ENCODE data around the gene NFATC2. TPM values are rescaled to one million over a fixed set of nuclear protein-coding genes. Genes with fewer than 3 reads are reported as not detected.

Gene NFATC2
- total and polyA plus RNA-seq, 2 of the 4 experiments (the other 2 are of a cell fraction), result 0.18 to 0.38 TPM

DNA sequence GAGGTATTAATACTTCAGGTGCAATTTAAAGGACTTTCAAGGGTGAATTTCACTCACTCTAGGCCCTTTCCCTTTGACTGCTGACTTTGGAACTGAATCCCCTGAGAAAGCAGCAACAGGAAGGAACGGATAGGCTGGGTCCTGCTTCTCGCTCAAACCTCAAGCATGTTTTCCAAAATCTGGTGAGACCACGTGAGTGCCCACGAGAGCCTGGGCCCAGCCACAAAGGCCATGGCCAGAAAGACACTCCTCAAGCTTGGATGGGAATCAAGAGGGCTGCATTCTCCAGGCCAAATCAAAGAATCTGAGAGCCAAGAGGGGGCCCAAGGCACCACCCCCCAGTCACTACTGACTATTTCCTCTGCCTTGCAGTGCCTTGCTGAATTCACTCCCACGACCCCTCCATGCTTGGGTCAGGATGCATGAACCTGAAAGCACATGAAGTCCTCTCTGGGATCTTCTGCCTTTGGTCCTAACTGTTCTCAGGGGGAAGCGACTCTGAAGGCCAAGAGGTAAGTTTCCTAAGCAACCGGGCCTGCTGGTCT lies 146.1 kb downstream of the NFATC2 start:
- POLR2A ChIA-PET (ENCODE audit: unreplicated experiment), result no interaction called here
- no peaks in the 10 kb centered on the region; the same call in 1 of the 2 replicates for H3K36me3 ChIP-seq (ENCODE audit: control insufficient read depth, insufficient read depth, low read length)

More for the DNA sequence above, 146.1 kb downstream of the NFATC2 start:
- no peak overlapping the region for H4K8ac ChIP-seq (ENCODE audit: low read depth in 2 of 2, low read length in 2 of 2)
- no peak overlapping the region for H3K56ac ChIP-seq (ENCODE audit: extremely low read depth, insufficient read depth, low read length)
- no peaks in the 10 kb centered on the region; the same call in 1 of the 2 replicates for H3K9me1 ChIP-seq (ENCODE audit: insufficient read depth, low read length)
- no peak for DNase-seq
- ATAC-seq (ENCODE audit: low read depth), result no peak
- in situ Hi-C loops (cut with MboI; ENCODE audit: low sequenced_read_pairs), result no loop called here
- no peaks in the 10 kb centered on the region; a peak in 1 of 4 replicates for H3K79me1 ChIP-seq (ENCODE audit: low read depth in 1 of 2, low read length in 2 of 2)
- no peak overlapping the region for H2BK20ac ChIP-seq (ENCODE audit: low read depth, low read length)
- H3K4me1 ChIP-seq (ENCODE audit: control insufficient read depth, insufficient read depth, low read length), result no peaks in the 10 kb centered on the region
- H3K27ac ChIP-seq (ENCODE audit: insufficient read depth, low read length), result no peak overlapping the region
- no peak overlapping the region for H2AFZ ChIP-seq (replicated peaks; ENCODE audit: low read length, poor library complexity)
- no peak overlapping the region for H2AK9ac ChIP-seq (replicated peaks; ENCODE audit: low read depth, low read length, poor library complexity)
- no peak overlapping the region for H2BK5ac ChIP-seq (ENCODE audit: low read depth, low read length, poor library complexity, severe bottlenecking)
- no peak overlapping the region for H3K18ac ChIP-seq (ENCODE audit: low read depth, low read length)
- BruUV-seq (replicated peaks), result no TSS peak
- no peak overlapping the region for H3K14ac ChIP-seq (replicated peaks; ENCODE audit: low read depth, low read length)
- H3K4ac ChIP-seq (ENCODE audit: low read depth, low read length), result no peak overlapping the region
- no peak overlapping the region for H2BK120ac ChIP-seq (ENCODE audit: low read depth, low read length)
- H3K23ac ChIP-seq (ENCODE audit: low read depth, low read length), result no peak overlapping the region
- H3K4me3 ChIP-seq (ENCODE audit: insufficient read depth, low read depth, low read length), result no peak overlapping the region
- WGBS, 2 experiments (ENCODE audit: extremely low coverage in 2 of 2, insufficient read length in 1 of 2), result 84% methylated on average over 3 of the region's 7 CpGs; no CpG with 5 or more reads in 1 of the 2 experiments
- no peak overlapping the region for H4K5ac ChIP-seq (ENCODE audit: low read depth, low read length)
- no peak overlapping the region for H2BK15ac ChIP-seq (ENCODE audit: low read depth, low read length)
- no peak overlapping the region for H2AK5ac ChIP-seq (ENCODE audit: low read depth, low read length)
- intact Hi-C loops (cut with micrococcal nuclease), result no loop called here
- CTCF ChIA-PET, result interaction anchor here (0.6 kb wide), 1 partner anchor 193 kb away, joined by 3 read pairs; no protein-coding TSS in a partner anchor
- H4K91ac ChIP-seq (ENCODE audit: insufficient read depth, low read depth, low read length), result no peak overlapping the region
- no peaks in the 10 kb centered on the region for H4K20me1 ChIP-seq (ENCODE audit: insufficient read depth, low read length)
- H3K9me3 ChIP-seq (ENCODE audit: control insufficient read depth, insufficient read depth, low read length), result no peaks in the 10 kb centered on the region
- no peak overlapping the region for H3K9ac ChIP-seq (ENCODE audit: low read depth, low read length)
- dilution Hi-C loops (cut with HindIII; ENCODE audit: low sequenced_read_pairs, unreplicated experiment), result no loop called here
- no peak overlapping the region for H3K4me2 ChIP-seq (ENCODE audit: low read depth, low read length)
- no peaks in the 10 kb centered on the region for H3K27me3 ChIP-seq (ENCODE audit: control insufficient read depth, insufficient read depth, low read length)
- no peak for TF ChIP-seq CEBPB (IDR thresholded peaks at IDR 0.05; ENCODE audit: low read depth, low read length)
- no peak for TF ChIP-seq RCOR1 (IDR thresholded peaks at IDR 0.05; ENCODE audit: insufficient replicate concordance, low read length)
- TF ChIP-seq MXI1 (IDR thresholded peaks at IDR 0.05; ENCODE audit: borderline replicate concordance, low read depth, low read length), result no peak

All from IMR-90 (cell line).